Activated effector memory CD4-positive, alpha-beta T cell treated with anti-CD3 and anti-CD28 coated beads, Interleukin-2, amount 50 U/mL, for 16 hours (primary cell): ENCODE results near the gene CHAMP1.

ENCODE experiments used
- DNase-seq: peaks from one replicate; pipeline ENCODE4 v3.0.0-alpha.2; 2020

The CHAMP1 gene

DNA sequence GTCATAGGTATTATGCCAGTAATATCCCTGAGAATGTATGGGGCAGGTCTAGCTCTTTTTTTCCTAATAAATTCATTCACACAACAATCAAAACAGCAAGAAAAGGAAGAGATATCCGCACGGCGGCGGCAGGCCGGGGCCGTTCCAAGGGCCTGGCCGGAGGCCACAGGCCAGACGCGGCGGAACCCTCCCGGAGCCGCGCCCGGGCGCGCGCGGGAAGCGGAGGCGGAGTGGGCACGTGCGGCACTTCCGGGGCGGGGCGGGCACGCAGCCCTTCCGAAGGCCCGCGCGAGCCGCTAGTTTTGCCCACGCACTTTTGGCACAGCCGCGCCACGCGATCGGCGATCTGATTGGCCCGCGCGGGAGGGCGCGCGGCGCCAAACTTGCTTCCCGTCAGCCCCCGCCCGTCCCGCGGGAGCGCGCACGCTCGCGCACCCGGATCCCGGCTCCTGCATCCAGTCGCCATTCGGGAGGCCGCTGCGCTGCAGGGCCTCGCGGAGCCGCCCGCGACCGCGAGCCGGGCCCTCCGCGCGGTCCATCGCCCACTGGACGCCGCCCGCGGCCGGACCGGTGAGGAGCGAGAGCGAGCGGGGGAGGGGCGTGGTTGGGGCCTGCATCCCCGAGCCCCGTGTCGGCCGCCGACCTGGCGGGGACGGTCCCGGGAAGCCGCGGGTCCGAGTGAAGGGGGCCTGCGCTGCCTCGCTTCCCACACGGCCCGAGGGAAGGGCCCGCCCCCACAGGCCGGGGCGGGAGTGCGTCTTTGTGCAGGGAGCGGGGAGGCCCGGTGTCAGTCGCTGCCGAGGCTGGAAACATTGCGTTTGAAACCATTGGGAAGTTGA is at the start of gene CHAMP1:
CHAMP1 (plus strand) TSS at position 430 of the 839 bp plus-strand sequence. CDS start 9,340 bp downstream, outside the sequence.
- DNase-seq, result peak; percentile 97

- no peak for DNase-seq
These were observed 49.3 kb upstream of the CHAMP1 start for GRCh38 chr13:114264886-114265611.

DNA sequence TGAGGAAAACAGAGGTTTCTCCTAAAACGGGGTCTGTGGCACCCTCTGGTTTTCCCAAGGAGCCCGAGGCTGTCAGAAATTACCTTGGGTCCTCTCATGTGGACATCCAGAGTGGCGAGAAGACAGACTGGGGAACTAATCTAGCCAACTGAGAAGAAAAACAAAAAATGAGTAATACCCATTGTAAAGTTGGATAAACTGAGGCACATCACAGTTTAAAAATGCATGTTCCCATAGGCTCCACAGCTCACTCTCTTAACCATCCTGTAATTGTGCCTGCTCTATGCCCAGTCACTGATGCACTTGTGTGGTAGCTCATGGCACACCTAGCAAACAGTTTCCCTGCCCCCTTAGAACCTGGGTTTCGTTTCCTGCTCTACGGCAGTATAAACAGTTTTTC is 48.1 kb upstream of the CHAMP1 start:
- DNase-seq, result no peak

- no peak for DNase-seq
These were observed 45.7 kb upstream of the CHAMP1 start for GRCh38 chr13:114268344-114269280.

DNA sequence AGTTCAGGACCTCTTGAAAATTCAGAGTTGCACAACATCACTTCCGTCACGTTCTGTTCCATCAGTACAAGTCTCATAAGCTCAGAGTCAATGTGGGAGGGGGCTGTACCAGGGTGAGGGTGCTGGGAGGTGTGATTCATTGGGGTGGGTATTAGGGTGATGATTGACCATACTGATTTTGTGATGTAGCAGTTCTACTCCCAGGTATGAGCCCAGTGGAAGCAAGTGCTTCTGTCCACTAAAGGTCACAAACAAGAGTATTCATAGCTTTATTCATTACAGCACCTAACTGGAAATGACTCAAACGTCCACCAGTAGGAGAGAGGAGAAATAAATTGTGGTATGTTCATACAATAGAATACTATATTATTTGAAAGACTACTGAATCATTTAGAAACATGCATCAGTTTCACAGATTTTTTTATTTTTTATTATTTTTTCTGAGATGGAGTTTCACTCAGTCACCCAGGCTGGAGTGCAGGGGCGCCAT is 45.0 kb upstream of the CHAMP1 start:
- DNase-seq, result no peak

- DNase-seq, result no peak
These were observed 41.3 kb upstream of the CHAMP1 start for GRCh38 chr13:114272977-114273376.

- no peak for DNase-seq
These were observed 39.0 kb upstream of the CHAMP1 start for GRCh38 chr13:114275304-114275703.

DNA sequence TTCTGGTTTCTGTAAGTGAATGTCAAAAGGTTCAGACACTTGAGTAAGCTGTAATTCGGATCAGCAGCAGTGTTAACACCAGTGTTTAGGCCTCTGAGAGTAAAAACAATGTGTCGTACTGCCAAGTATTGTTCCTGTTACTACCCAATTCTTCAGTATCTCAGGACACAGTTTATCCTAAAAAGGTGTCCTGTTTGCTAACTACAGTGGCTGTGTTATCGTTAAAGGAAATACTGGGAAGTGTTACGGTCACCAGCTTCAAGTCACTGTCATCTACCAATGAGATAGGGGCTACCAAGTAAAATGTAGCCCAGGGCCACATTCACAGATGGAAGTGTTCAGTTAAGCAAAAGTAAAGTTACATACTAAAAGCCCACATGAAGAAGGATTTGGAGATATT is 35.2 kb upstream of the CHAMP1 start:
- no peak for DNase-seq

- peak; percentile 63 for DNase-seq
These were observed 34.4 kb upstream of the CHAMP1 start for GRCh38 chr13:114279758-114280355.

- peak; percentile 95 for DNase-seq
These were observed 32.8 kb upstream of the CHAMP1 start, which contains the start of gene UPF3A for GRCh38 chr13:114281351-114282040. TSS of gene UPF3A (plus strand) at chr13:114281601. CDS start at chr13:114281640, 39 bp downstream.

GRCh38 chr13:114282041-114282670 is 32.1 kb upstream of the CHAMP1 start:
- peak; percentile 78 for DNase-seq

DNA sequence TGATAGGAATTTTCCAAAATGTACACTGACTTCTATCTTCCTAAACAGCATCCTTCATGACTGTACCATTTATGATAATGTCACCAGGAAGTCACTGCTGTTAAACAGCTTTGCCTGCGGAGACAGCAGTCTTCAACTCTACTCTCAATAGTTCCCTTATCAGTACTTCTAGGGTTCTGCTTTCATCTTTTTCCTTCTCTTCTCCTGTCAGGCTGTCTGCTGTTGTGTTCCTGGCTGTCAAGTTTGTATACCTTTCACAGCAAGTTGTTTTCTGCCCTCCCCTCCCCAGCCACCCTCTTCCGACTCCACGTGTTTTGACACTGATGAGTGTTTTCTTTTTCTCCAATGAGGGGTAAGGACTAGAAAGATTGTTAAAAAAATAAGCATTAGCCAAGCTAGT is 30.7 kb upstream of the CHAMP1 start:
- DNase-seq, result peak; percentile 14

DNA sequence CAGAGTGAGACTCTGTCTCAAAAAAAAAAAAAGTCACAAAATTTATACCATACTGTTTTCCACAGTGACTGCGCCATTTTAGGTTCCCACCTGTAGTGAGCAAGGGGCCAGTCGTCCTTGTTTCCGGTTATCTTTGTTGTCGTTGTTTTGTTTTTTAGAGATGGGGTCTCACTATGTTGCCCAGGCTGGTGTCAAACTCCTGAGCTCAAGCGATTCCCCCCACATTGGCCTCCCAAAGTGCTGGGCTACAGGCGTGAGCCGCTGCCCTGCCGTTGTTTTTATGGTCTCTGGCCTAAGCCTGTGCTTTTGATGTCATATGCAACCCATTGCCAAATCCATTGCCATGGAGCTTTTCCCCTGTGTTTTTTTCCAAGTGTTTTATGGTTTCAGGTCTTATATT is 29.6 kb upstream of the CHAMP1 start:
- peak; percentile 43 for DNase-seq

GRCh38 chr13:114285166-114285808 is 29.0 kb upstream of the CHAMP1 start:
- DNase-seq, result peak; percentile 21

DNA sequence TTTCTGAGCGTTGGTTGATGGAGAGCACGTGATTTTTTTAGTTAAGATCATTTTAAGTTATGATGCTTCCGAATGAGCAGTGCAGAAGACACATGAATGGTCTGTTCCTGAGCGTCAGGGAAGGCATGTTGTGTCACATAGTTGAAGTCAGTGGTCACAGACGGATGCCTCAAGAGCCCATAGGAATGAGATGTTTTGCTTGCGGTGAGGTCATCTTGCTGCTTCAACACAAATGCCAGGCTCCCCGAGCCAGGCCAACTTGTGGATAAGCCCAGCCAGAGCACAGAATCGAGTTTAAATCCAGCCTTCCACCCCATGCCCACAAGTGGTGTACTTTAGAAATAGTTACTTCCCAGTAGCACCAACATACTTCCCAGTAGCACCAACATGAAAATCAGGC is 27.5 kb upstream of the CHAMP1 start:
- peak; percentile 37 for DNase-seq

- peak; percentile 55 for DNase-seq
These were observed 26.1 kb upstream of the CHAMP1 start for GRCh38 chr13:114288157-114288591.

GRCh38 chr13:114296448-114296847 is 17.9 kb upstream of the CHAMP1 start:
- DNase-seq, result peak; percentile 42

DNA sequence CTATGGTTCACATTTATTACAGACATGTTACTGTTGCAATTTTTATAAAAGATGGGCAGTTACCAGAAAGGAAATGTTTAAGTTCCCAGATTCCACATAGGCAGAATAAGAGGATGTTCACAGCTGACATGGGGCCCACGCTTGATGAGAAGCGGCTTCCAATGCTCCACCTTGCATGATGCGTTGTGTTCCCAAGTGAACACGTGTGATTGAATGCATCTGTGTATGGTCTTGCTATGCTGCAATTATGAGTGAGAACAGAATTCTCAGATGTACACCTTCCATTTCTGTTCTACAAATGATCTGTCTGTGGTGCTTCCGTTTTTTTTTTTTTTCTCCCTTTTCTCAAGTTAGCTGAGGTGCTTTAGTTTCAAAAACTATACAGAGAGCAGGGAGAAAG is 17.4 kb upstream of the CHAMP1 start:
- DNase-seq, result no peak

- peak; percentile 39 for DNase-seq
These were observed 15.4 kb upstream of the CHAMP1 start for GRCh38 chr13:114298866-114299265.

DNA sequence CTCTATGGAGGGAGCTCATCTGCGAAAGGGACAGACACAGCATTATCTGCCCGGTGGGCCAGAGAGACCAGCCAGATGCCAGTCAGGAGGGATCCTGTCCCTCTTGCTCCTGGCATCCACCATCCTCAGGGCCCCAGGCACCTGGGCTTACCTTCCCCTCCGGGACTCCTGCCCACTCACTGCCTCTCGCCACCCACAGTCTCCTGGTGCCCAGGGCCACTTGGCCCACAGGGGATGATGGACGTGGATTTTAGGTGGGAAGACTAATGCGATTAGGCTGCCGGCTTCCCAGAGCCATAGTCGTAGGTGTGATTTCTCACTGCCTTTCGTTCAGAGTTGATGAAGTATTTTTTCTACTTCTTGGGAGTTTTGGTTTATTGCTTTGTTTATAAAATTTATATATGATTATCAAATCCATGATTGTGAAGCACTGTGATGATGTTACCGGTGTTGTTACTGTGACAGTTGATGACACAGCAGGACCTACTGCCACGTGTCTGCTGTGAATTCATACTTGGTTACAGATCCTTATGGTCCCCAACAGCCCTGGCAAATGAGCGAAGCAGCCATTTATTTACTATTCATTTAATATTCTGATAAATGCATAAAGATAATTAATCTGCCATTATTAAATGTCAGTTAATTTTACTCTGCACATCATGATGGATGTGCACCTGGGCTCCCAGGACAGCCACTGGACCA is 14.5 kb upstream of the CHAMP1 start:
- DNase-seq, result peak; percentile 13
